HuH-7 (cell line): ENCODE results near the gene MDP1.

Experiments
- DNase-seq: peaks from one replicate; pipeline ENCODE4 v3.0.0; 2011; ENCODE audit warnings: low spot score

Gene MDP1

DNA sequence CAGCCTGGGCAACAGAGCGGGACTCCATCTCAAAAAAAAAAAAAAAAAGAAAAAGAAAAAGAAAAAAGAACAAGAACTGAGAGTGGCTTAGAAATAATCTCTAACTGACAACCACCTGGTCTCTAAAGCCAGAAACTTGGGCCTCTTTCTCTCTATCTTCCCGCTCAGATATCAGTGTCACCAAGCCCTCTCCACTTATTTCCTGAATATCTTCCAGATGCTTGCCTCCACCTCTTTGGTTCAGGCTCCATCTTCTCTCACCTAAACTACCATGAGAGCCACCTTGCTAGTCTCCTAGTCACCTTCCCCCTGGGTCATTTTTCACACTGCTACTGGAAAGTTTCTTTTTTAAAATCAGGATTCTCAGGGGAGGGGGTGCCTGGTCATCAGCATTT, 18.8 kb downstream of the MDP1 start:
- no peak for DNase-seq

GRCh38 chr14:24196071-24197055, 19.5 kb downstream of the MDP1 start:
- peak; percentile 51 for DNase-seq

DNA sequence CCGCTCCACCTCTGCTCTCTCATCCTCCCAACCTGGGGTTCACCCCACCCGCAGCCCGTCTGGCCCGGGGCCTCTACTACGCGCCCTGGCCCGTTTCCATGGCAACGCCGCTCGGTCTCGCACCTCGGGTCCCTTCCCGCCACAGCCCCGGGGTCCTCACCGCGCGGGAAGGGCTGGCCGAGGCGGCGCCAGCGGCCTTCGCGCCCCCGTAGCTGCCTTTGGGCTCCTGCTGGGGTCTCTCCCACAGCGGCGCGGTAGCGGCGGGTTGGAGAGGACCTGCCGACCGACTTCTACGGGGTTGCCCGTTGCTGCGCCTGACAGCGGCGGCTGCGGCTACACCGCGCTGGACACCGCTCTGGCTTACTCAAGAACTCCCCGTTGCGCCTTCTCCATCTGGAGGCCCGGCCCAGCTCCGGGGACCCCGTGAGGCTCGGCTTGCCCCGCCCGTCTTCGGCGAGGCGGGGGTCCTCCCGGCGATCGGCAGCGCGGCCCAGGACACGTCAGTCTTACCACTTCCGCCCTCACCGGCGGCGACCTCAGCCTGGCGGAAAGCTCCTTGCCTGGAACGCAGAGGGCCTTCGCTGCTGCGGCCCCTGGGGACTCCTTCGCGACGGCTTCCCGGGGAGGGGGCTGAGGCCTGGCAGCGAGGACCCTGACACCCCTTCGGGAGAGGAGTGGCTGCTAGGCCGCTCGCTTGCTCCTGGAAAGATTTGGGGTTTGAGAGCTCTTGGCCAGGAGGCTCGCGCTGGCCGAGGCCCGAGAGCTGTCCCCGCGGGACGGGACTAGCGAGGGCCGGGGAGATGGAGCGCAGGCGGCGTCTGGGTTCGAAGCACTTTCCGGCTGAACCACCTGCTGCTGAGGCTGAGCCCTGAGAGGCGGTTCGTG, 20.4 kb downstream of the MDP1 start, which contains the start of gene TM9SF1:
TM9SF1 (minus strand) TSS at position 256 of the 885 bp plus-strand sequence. CDS start 422 bp downstream, outside the sequence.
- peak; percentile 93 for DNase-seq

GRCh38 chr14:24194873-24195185, 21.0 kb downstream of the MDP1 start:
- no peak for DNase-seq

- no peak for DNase-seq
Measured at GRCh38 chr14:24194186-24194872, 21.5 kb downstream of the MDP1 start.

DNA sequence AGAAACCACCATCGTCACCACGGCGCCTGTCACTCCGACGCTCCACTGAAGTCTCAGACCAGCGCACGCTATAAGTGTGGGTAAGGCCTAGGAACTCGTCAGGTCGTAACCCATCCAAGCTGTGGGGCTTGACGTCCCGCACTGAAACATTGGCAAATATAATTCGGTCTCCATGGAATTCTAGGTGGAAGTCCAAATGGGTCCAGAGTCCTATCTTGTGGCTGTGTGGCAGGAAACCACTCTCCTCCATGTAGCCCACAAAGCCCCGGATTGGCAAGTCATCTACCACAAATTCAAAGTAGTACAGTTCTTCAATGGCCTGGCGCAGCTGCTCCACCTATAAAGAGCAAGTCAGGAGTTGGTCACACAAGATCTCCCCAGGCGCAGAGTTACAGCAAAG, 22.9 kb downstream of the MDP1 start:
- DNase-seq, result no peak

GRCh38 chr14:24190416-24190815, 25.4 kb downstream of the MDP1 start:
- no peak for DNase-seq

GRCh38 chr14:24189460-24189859, 26.4 kb downstream of the MDP1 start:
- DNase-seq, result no peak

- DNase-seq, result no peak
Measured at GRCh38 chr14:24189059-24189375, 26.8 kb downstream of the MDP1 start.

DNA sequence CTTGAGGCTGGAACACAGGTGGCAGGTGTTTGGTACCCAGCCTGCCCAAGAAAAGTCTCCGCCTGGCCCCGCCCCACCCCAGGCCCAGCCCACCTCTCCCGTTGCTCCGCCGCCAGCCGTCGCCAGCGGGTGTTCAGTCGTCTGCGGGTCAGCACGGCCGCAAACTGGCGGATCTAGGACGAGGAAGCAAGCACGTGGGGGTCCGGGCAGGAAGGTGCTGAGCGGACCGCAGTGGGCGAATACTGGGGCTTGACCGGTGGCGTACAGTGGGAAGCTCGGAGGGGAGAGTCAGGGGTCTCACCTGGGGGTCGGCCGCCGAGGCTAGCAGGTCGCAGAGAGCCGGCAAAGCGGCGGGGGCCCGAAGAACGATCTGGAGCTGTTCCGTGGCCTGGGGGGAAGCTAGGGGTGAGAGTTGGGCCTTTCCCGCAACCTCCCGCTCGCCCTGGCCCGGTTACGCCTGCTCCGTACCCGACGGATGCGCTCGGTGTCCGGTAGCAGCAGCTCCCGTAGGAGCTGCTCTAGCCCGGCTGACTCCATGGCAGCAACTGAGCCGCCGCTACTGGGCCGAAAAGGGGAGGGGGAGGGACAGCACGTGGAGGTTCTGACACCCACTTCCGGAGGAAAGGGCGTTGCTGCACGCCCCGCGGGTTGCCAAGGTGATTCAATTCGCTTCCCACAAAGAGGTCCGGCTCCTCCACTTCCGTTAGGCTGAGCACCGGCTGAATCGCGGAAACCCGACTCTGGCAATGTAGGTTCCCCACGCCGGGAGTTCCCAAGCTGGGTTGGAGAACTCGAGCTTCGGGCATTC, 27.4 kb downstream of the MDP1 start, which contains the start of gene IPO4:
IPO4 (minus strand) TSS at position 566 of the 808 bp plus-strand sequence; CDS start at position 537, 29 bp downstream.
- peak; percentile 99 for DNase-seq

- DNase-seq, result no peak
Measured at GRCh38 chr14:24187539-24187915, 28.3 kb downstream of the MDP1 start.

DNA sequence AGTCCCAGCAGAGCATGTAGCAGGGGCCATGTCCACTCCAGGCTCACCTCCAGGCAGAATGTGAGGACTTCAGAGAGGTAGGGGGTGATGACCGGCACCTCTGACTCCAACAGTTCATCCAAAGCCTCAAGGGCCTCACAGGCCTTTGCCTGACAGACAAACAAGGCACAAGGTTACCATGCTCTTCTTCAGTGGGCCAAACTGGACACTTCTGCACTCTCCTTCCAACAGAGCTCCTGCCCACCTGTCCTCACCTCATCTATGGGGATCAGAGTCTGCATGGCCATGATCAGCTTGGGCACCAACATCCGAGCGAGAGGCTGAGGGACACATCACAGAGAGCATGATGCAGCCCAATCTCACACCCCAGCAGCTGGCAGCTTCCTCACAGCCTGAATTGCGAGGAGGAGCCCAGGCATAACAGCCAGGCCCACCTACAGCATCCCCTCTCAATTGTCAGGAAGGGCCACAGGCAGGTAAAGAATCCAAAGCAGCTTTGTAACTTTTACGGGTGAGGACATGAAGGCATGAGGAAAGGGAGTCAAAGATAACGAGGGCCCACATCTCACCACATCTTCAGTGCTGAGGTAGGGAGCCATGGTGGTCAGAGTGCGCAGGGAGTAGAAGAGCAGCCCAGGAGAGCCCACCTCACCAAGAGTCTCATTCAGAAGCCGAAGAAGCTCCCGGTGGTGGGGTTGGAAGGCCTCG, 28.9 kb downstream of the MDP1 start:
- DNase-seq, result no peak

- no peak for DNase-seq
Measured at GRCh38 chr14:24185741-24186140, 30.1 kb downstream of the MDP1 start.

- DNase-seq, result no peak
Measured at GRCh38 chr14:24185026-24185425, 30.8 kb downstream of the MDP1 start.

DNA sequence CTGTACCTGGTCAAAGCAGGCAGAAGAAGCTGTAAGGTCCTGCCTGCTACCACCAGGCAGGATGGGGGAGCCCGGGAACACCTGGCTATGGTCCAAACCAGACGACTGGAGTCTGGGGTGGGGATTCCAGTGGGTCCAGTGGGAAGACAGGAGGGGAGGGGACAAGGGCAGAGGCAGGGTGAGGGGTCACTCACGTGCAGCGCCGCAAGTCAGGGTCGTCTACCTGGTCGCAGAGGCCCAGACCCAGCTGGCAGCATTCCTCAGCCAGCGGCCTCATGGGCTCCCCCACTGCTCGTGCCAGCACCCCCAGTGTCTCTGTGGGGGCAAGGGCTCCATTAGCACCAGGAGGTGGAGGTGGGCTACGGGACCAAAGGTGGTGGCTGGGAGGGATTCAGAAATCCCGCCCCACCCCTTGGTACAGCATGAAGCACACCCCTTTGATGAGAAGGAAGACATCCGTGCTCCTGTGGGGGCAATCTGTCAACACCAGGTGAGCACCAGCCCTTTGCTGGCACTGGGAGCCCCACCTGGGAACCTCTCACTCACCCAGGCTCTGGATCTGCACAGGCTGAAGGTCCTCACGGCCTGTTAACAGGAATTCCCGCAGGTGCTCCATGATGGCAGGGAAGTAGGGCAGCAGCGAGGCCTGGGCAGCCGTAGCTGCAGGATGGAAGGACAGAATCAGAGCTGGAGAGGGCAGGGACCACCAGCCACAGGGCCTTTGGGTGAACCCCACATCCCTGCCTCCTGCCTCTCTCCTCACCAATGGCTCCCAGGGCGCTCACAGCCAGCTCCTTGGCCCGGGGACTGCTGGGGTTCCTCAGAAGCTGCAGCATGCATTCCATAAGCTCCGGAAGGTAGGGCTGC, 31.5 kb downstream of the MDP1 start:
- DNase-seq, result no peak

- DNase-seq, result no peak
Measured at GRCh38 chr14:24183014-24183481, 32.8 kb downstream of the MDP1 start.

DNA sequence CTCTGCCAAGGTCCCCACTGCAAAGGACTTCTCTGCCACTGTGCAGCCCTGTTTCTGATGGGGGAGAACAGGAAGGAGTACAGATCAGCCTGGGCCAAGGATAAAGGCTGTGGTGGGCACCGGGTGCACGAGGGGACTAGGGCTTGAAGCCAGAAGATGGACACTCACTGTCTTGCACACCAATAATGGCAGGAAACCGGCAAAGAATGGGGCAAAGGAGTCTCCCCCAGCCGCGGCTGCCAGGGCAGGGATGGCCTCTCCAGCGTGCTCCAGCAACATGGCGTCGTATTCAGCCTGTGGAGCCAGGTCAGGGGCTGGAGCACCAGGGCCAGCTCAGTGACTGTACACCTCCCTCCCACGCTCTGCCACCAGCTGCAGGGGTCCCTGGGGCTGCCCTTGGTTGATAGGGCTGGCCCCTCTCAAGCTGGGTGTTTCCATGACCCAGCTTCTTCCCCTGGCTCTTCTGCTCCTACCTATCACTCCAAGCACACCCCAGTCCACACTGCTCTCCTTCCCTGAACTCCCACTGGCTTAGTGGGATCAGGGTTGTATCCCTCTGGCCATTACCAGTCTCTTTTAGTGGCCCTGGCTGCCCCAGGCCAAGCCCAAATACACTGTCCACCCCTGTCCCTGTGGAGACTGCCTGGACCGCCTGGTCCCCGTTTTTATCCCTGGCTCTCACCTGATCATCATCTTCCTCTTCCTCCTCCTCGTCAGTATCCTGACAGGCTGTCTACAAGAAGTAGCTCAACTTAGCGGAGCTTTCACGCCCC, 33.6 kb downstream of the MDP1 start:
- DNase-seq, result no peak

DNA sequence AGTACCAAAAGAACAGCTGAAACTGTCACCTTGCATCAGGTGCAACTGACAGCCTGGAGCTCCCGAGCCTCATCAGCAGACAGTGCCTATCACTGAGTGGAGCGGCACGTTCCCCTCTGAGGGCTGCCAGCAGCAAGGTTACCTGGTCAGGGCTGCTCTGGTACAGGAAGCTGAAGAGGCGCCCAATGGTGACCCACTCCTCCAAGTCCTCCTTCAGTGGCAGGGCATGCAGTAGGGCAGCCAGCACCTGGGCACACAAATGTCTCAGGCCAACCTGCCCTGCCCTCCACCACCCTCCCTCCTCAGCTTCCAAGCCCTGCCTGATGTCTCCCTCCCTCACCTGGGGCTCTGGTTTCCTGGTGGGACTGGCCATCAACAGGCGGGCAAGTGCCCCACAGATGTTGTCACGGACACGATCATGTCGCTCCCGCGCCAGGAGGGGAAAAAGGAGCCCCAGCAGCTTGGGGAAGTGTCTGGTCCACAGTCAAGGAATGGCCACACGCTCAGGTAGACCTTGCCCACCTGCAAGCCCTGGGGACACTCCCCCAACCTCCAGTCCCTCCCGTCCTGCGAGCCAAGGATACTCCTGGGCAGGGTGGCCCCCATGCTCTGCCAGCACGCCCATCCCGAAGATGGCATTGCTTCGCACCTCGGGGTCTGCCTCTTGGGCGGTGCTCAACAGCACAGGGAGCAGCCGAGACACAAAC, 34.3 kb downstream of the MDP1 start:
- DNase-seq, result no peak
